Measurements from ENCODE around the gene OR3A2.
"Not testable (repeated sequence)": the region's sequence is repeated elsewhere in the genome, so short reads cannot be mapped to it uniquely, and the experiment has no call there.

The OR3A2 gene

DNA sequence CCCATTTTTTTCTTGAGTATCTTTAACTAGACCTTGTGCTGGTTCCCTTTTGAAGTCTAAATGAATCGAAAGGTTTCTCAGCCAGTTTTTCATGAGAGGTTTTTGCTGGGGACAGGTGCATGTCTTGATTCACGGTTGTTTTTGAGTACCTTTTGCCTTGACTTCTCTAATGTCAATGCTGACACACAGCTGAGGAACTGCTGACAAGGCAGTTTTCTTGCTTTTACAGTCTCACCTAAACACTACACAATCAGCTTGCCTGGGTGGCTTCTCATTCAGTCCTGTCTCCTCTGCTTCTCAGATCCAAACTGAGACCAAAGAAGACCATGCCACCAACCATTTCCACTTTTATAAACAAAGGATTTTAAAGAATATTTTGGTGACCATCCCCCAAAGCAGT, 32.1 kb upstream of the OR3A2 start:
- Histone ChIP-seq H3K4me2 (ENCODE audit: low read length) (no peak overlapping the region), H3K79me2 (ENCODE audit: insufficient read depth, low read length) (no peaks in the 10 kb centered on the region), H3K4me1 (ENCODE audit: insufficient read depth, low read length, severe bottlenecking) (no peaks in the 10 kb centered on the region), H4K20me1 (ENCODE audit: insufficient read depth, low read length) (no peaks in the 10 kb centered on the region), H3K27ac (ENCODE audit: low read depth, low read length, poor library complexity, severe bottlenecking) (no peak overlapping the region), H3K4me3 (ENCODE audit: low read depth, low read length, poor library complexity, severe bottlenecking) (no peak overlapping the region), H3K9me3 (ENCODE audit: low read length) (no peaks in the 10 kb centered on the region), H2AFZ (ENCODE audit: low read length) (no peak overlapping the region), H3K36me3 (ENCODE audit: insufficient read depth, low read length) (no peaks in the 10 kb centered on the region), H3F3A (ENCODE audit: insufficient read depth, low read length) (no peaks in the 10 kb centered on the region), H3K9me2 (ENCODE audit: low read depth, low read length) (no peaks in the 10 kb centered on the region; the same call in 1 of the 2 replicates), H3K27me3 (ENCODE audit: insufficient read depth, low read length) (no peaks in the 10 kb centered on the region; the same call in 1 of the 2 replicates), H3K9ac (ENCODE audit: low read length) (no peak overlapping the region)
- TF ChIP-seq, protein P1, sequence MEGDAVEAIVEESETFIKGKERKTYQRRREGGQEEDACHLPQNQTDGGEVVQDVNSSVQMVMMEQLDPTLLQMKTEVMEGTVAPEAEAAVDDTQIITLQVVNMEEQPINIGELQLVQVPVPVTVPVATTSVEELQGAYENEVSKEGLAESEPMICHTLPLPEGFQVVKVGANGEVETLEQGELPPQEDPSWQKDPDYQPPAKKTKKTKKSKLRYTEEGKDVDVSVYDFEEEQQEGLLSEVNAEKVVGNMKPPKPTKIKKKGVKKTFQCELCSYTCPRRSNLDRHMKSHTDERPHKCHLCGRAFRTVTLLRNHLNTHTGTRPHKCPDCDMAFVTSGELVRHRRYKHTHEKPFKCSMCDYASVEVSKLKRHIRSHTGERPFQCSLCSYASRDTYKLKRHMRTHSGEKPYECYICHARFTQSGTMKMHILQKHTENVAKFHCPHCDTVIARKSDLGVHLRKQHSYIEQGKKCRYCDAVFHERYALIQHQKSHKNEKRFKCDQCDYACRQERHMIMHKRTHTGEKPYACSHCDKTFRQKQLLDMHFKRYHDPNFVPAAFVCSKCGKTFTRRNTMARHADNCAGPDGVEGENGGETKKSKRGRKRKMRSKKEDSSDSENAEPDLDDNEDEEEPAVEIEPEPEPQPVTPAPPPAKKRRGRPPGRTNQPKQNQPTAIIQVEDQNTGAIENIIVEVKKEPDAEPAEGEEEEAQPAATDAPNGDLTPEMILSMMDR (IDR thresholded peaks at IDR 0.05; ENCODE audit: low read length), result no peak
- TF ChIP-seq EZH2 (IDR thresholded peaks at IDR 0.05; ENCODE audit: borderline replicate concordance, low read length), result no peak

DNA sequence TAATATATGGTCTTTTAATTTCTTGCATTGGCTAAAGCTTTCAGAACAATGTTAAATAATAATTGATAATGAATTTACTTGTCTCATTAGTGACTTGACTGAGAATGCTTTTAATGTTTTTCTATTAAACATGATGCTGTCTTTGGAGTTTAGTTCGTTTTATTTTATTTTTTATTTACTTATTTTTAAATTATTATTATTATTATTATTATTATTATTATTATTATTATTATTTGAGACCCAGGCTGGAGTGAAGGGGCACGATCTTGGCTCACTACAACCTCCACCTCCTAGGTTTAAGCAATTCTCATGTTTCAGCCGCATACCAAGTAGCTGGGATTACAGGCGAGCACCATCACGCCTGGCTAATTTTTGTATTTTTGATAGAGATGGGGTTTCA, 29.5 kb upstream of the OR3A2 start:
- Histone ChIP-seq H3K9me3 (ENCODE audit: low read length) (no peaks in the 10 kb centered on the region), H2AFZ (ENCODE audit: low read length) (no peak overlapping the region), H3K27me3 (ENCODE audit: insufficient read depth, low read length) (no peaks in the 10 kb centered on the region), H3K4me1 (ENCODE audit: insufficient read depth, low read length, severe bottlenecking) (no peaks in the 10 kb centered on the region), H3K79me2 (ENCODE audit: insufficient read depth, low read length) (no peaks in the 10 kb centered on the region), H3K4me2 (ENCODE audit: low read length) (no peak overlapping the region), H4K20me1 (ENCODE audit: insufficient read depth, low read length) (no peaks in the 10 kb centered on the region), H3K9ac (ENCODE audit: low read length) (no peak overlapping the region), H3K27ac (ENCODE audit: low read depth, low read length, poor library complexity, severe bottlenecking) (no peak overlapping the region), H3K4me3 (ENCODE audit: low read depth, low read length, poor library complexity, severe bottlenecking) (no peak overlapping the region), H3F3A (ENCODE audit: insufficient read depth, low read length) (no peaks in the 10 kb centered on the region), H3K36me3 (ENCODE audit: insufficient read depth, low read length) (no peaks in the 10 kb centered on the region), H3K9me2 (ENCODE audit: low read depth, low read length) (no peaks in the 10 kb centered on the region; the same call in 1 of the 2 replicates)
- TF ChIP-seq, protein P1 (IDR thresholded peaks at IDR 0.05; ENCODE audit: low read length), result no peak
- no peak for TF ChIP-seq EZH2 (IDR thresholded peaks at IDR 0.05; ENCODE audit: borderline replicate concordance, low read length)

DNA sequence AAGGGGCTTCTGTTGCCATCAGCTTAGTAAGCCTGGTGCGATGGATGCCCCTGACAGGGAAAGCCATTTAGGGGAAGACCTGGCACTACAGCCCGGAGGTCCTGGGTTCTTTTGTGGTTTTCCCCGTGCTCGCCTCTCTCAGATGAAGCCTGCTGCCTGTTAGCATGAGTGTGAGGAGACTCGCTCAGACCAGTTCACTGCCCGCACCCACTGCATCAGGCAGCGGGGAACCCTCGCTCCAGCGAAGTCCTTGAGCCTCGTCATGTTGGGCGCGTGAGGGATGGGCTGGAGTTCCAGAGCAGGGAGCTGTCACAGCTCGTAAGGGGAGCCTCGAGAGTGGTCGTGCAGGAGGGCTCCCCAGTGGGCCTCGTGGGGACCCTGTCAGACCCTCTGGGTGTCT, 26.1 kb upstream of the OR3A2 start:
- not testable (repeated sequence) for H3K9ac ChIP-seq (ENCODE audit: low read length); H3K4me3 ChIP-seq (ENCODE audit: low read depth, low read length, poor library complexity, severe bottlenecking); H3K27me3 ChIP-seq (ENCODE audit: insufficient read depth, low read length); H4K20me1 ChIP-seq (ENCODE audit: insufficient read depth, low read length); H3K79me2 ChIP-seq (ENCODE audit: insufficient read depth, low read length); H3K27ac ChIP-seq (ENCODE audit: low read depth, low read length, poor library complexity, severe bottlenecking); H3K36me3 ChIP-seq (ENCODE audit: insufficient read depth, low read length); H3F3A ChIP-seq (ENCODE audit: insufficient read depth, low read length); H2AFZ ChIP-seq (ENCODE audit: low read length); H3K9me3 ChIP-seq (ENCODE audit: low read length); H3K4me1 ChIP-seq (ENCODE audit: insufficient read depth, low read length, severe bottlenecking); H3K4me2 ChIP-seq (ENCODE audit: low read length); H3K9me2 ChIP-seq (ENCODE audit: low read depth, low read length)

DNA sequence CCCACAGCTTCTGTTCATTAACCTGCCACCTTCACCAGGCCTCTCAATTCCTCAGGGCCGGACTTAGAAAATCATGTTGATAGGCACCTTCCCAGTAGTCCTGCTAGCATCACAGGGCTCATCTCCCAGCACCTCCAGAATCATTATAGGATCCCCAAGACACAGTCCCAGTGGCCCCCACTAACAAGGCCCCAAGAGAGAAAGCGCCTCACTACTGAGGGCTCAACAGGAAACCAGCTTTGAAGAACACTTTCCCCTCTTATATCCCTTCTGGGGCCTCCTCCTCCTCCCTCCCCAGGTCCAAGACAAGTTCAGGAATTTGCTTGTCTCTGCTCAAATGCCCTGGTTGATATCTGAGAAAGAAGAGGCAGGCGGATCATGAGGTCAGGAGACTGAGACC, 25.0 kb upstream of the OR3A2 start, which contains the start of gene OR3A3:
Gene OR3A3, plus strand, starts transcription at position 301 of the 400 bp plus-strand sequence.
- H3K79me2 ChIP-seq (ENCODE audit: insufficient read depth, low read length), result no peaks in the 10 kb centered on the region

DNA sequence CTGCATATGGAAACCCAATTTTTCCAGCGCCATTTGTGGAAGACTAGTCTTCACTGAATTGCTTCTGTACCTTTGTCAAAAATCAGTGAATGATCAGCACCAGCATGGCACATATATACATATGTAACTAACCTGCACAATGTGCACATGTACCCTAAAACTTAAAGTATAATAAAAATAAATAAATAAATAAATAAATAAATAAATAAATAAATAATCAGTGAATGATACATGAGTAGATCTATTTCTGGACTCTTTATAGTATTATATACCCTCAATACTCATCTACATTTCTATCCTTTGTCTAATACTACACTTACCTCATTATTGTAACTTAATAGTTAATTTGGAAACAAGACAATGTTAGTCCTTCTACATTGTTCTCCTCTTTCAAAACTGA, 17.7 kb upstream of the OR3A2 start:
- H3K9me2 ChIP-seq (ENCODE audit: low read depth, low read length); H3K9ac ChIP-seq (ENCODE audit: low read length); H4K20me1 ChIP-seq (ENCODE audit: insufficient read depth, low read length); H3K4me2 ChIP-seq (ENCODE audit: low read length); H3K4me3 ChIP-seq (ENCODE audit: low read depth, low read length, poor library complexity, severe bottlenecking); H2AFZ ChIP-seq (ENCODE audit: low read length); H3K36me3 ChIP-seq (ENCODE audit: insufficient read depth, low read length); H3K79me2 ChIP-seq (ENCODE audit: insufficient read depth, low read length); H3K27me3 ChIP-seq (ENCODE audit: insufficient read depth, low read length); H3K4me1 ChIP-seq (ENCODE audit: insufficient read depth, low read length, severe bottlenecking); H3K27ac ChIP-seq (ENCODE audit: low read depth, low read length, poor library complexity, severe bottlenecking); H3K9me3 ChIP-seq (ENCODE audit: low read length); H3F3A ChIP-seq (ENCODE audit: insufficient read depth, low read length): not testable (repeated sequence)

More for the DNA sequence above, 25.0 kb upstream of the OR3A2 start, which contains the start of gene OR3A3:
- TF ChIP-seq EZH2 (IDR thresholded peaks at IDR 0.05; ENCODE audit: borderline replicate concordance, low read length), result no peak
- TF ChIP-seq, protein P1 (IDR thresholded peaks at IDR 0.05; ENCODE audit: low read length), result no peak
- H2AFZ ChIP-seq (ENCODE audit: low read length), result no peak within 1 kb of the TSS
- no peaks in the 10 kb centered on the region for H3K9me3 ChIP-seq (ENCODE audit: low read length)
- H3F3A ChIP-seq (ENCODE audit: insufficient read depth, low read length), result no peaks in the 10 kb centered on the region
- no peak within 1 kb of the TSS for H3K4me2 ChIP-seq (ENCODE audit: low read length)
- H3K4me3 ChIP-seq (ENCODE audit: low read depth, low read length, poor library complexity, severe bottlenecking), result no peak within 1 kb of the TSS
- H3K4me1 ChIP-seq (ENCODE audit: insufficient read depth, low read length, severe bottlenecking), result no peaks in the 10 kb centered on the region
- no peaks in the 10 kb centered on the region for H4K20me1 ChIP-seq (ENCODE audit: insufficient read depth, low read length)
- H3K36me3 ChIP-seq (ENCODE audit: insufficient read depth, low read length), result no peaks in the 10 kb centered on the region
- H3K9ac ChIP-seq (ENCODE audit: low read length), result no peak within 1 kb of the TSS
- no peaks in the 10 kb centered on the region for H3K27me3 ChIP-seq (ENCODE audit: insufficient read depth, low read length)
- no peaks in the 10 kb centered on the region for H3K9me2 ChIP-seq (ENCODE audit: low read depth, low read length)
- H3K27ac ChIP-seq (ENCODE audit: low read depth, low read length, poor library complexity, severe bottlenecking), result no peak within 1 kb of the TSS
